ENCODE results near the gene GTF2H2C_2.
"Not testable (repeated sequence)": the region's sequence is repeated elsewhere in the genome, so short reads cannot be mapped to it uniquely, and the experiment has no call there.

The GTF2H2C_2 gene

DNA sequence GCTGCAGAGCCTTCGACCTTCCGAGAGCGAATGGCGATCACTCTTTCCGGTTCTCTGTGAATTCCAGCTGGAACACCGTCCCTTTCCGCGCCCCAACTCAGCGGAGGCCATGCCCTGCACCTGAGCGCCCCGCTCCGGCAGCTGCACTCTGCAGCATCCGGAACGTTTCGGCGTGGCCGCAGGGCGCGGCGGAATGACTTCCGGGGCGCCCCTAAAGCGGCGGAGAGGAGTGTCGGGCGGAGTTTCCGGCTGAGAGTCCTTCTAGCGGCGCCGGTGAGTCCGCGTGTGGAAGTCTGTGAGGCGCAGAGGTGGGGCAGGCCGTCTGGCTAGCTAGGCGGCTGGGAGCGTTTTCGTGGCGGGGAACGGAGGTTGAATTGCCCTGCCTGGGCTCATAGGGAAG lies at the start of gene GTF2H2C_2:
GTF2H2C_2 (plus strand) TSS at position 252 of the 400 bp plus-strand sequence.
- DNase-seq (ENCODE audit: low read depth, low spot score); H3K9me2 ChIP-seq (ENCODE audit: insufficient read depth); H3K27me3 ChIP-seq (ENCODE audit: insufficient read depth, low read length); H3K4me1 ChIP-seq (ENCODE audit: control insufficient read depth in 1 of 2, insufficient read depth in 2 of 2, low read length in 2 of 2); H4K20me1 ChIP-seq (ENCODE audit: insufficient read depth); H3K9me3 ChIP-seq (ENCODE audit: control insufficient read depth in 1 of 2, insufficient read depth in 1 of 2, low read depth in 1 of 2, low read length in 2 of 2); H3K79me2 ChIP-seq (ENCODE audit: insufficient read depth, low read length); H3K4me3 ChIP-seq (replicated peaks in 1 of 2; ENCODE audit: low read depth in 1 of 2, low read length in 2 of 2); H3K36me3 ChIP-seq (ENCODE audit: control insufficient read depth in 1 of 2, insufficient read depth in 2 of 2, low read length in 2 of 2); H3K9ac ChIP-seq (ENCODE audit: low read length); RAD21 ChIA-PET (ENCODE audit: low non-redundant PET in 1 of 2, low total read pairs in 2 of 2, uncharacterized antibody in 2 of 2, unreplicated experiment in 2 of 2); intact Hi-C loops (cut with micrococcal nuclease); POLR2A ChIA-PET; H3K4me2 ChIP-seq (ENCODE audit: low read length); BruUV-seq (replicated peaks); CTCF ChIA-PET; H2AFZ ChIP-seq (ENCODE audit: low read depth, low read length, poor library complexity, severe bottlenecking); H3K27ac ChIP-seq (ENCODE audit: low read depth, low read length): not testable (repeated sequence)
- ATAC-seq, result peak; percentile 97

DNA sequence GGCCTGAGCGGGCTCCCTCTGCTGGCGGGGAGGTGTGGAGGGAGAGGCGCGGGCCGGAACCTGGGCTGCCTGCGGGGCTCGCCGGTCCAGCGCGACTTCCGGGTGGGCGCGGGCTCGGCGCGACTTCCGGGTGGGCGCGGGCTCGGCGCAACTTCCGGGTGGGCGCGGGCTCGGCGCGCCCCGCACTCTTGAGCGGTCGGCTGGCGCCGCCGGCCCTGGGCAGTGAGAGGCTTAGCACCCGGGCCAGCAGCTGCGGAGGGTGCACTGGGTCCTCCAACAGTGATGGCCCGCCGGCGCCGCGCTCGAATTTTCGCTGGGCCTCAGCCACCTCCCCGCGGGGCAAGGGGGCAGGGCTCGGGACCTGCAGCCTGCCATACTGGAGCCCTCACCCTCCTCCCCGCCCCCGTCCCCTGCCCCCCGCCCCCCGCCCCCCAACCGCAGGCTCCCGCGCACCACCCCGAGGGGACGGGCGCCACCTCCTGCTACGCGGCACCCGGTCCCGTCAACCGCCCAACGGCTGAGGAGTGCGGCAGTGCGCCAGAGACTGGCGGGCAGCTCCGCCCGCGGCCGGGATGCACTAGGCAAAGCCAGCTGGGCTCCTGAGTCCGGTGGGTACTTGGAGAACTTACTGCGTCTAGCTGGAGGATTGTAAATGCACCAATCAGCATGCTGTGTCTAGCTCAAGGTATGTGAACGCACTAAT lies 14.0 kb upstream of the GTF2H2C_2 start:
- BruUV-seq (replicated peaks), result not testable (repeated sequence)

DNA sequence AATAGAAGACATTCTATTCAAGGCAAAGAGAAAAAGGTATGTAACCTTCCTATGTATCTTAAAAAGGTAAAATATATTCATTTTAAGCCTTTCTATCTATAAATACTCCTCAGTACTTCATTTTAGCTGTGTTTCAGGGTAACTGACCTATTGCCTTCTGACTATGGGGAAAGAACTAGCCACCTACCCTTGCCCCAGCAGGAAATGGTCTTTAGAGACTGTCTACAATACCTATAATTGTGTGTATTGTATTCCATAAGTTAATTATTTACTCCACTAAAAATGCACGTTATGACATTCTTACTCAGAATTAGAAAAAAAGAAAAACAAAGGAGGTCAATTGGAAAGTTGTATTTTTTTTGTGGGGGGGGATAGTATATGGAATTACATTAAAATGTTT lies 6.2 kb downstream of the GTF2H2C_2 start:
- H3K9me3 ChIP-seq (ENCODE audit: control insufficient read depth in 1 of 2, insufficient read depth in 1 of 2, low read depth in 1 of 2, low read length in 2 of 2); H3K79me2 ChIP-seq (ENCODE audit: insufficient read depth, low read length); RAD21 ChIA-PET (ENCODE audit: low non-redundant PET in 1 of 2, low total read pairs in 2 of 2, uncharacterized antibody in 2 of 2, unreplicated experiment in 2 of 2); H3K27ac ChIP-seq (ENCODE audit: low read depth, low read length); ATAC-seq; H3K9me2 ChIP-seq (ENCODE audit: insufficient read depth); H3K27me3 ChIP-seq (ENCODE audit: insufficient read depth, low read length); H3K36me3 ChIP-seq (ENCODE audit: control insufficient read depth in 1 of 2, insufficient read depth in 2 of 2, low read length in 2 of 2); intact Hi-C loops (cut with micrococcal nuclease); H2AFZ ChIP-seq (ENCODE audit: low read depth, low read length, poor library complexity, severe bottlenecking); H3K4me1 ChIP-seq (ENCODE audit: control insufficient read depth in 1 of 2, insufficient read depth in 2 of 2, low read length in 2 of 2); CTCF ChIA-PET; H4K20me1 ChIP-seq (ENCODE audit: insufficient read depth); H3K4me3 ChIP-seq (replicated peaks in 1 of 2; ENCODE audit: low read depth in 1 of 2, low read length in 2 of 2); H3K9ac ChIP-seq (ENCODE audit: low read length); POLR2A ChIA-PET; H3K4me2 ChIP-seq (ENCODE audit: low read length); BruUV-seq (replicated peaks); DNase-seq (ENCODE audit: low read depth, low spot score): not testable (repeated sequence)

More for the DNA sequence above, 14.0 kb upstream of the GTF2H2C_2 start:
- Histone ChIP-seq H3K27ac (ENCODE audit: low read depth, low read length) (peak overlapping the region; percentile 59; the same call in 1 of the 2 replicates), H3K4me2 (ENCODE audit: low read length) (peak overlapping the region; percentile 53), H3K4me3 (replicated peaks in 1 of 2; ENCODE audit: low read depth in 1 of 2, low read length in 2 of 2) (peak overlapping the region; percentile 48 to 59), H3K9ac (ENCODE audit: low read length) (peak overlapping the region; percentile 51; the same call in 1 of the 2 replicates)
- intact Hi-C loops (cut with micrococcal nuclease); H3K4me1 ChIP-seq (ENCODE audit: control insufficient read depth in 1 of 2, insufficient read depth in 2 of 2, low read length in 2 of 2); H3K9me3 ChIP-seq (ENCODE audit: control insufficient read depth in 1 of 2, insufficient read depth in 1 of 2, low read depth in 1 of 2, low read length in 2 of 2); H2AFZ ChIP-seq (ENCODE audit: low read depth, low read length, poor library complexity, severe bottlenecking); CTCF ChIA-PET; POLR2A ChIA-PET; RAD21 ChIA-PET (ENCODE audit: low non-redundant PET in 1 of 2, low total read pairs in 2 of 2, uncharacterized antibody in 2 of 2, unreplicated experiment in 2 of 2); DNase-seq (ENCODE audit: low read depth, low spot score); H3K79me2 ChIP-seq (ENCODE audit: insufficient read depth, low read length); H4K20me1 ChIP-seq (ENCODE audit: insufficient read depth); H3K36me3 ChIP-seq (ENCODE audit: control insufficient read depth in 1 of 2, insufficient read depth in 2 of 2, low read length in 2 of 2); H3K9me2 ChIP-seq (ENCODE audit: insufficient read depth); H3K27me3 ChIP-seq (ENCODE audit: insufficient read depth, low read length): not testable (repeated sequence)
- TF ChIP-seq ELF1 (IDR thresholded peaks at IDR 0.05; ENCODE audit: borderline replicate concordance, low read depth), result peak; percentile 38
- ATAC-seq, result peak; percentile 99

DNA sequence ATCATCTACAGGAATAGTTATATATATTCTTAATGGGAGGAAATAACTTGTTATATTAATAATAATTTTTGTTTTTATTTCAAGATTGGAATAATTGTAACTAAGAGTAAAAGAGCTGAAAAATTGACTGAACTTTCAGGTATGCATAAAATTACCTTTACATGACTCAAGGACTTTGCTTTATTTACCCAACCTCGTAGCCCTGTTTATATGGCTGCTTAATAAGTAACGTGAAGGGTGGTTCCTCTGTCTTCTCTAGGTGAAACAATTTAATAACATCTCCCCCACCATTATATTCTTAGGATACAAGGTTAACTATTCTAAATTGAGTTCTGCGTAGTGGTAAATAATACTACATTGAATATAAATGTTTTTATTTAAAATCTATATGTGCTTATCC lies 8.0 kb downstream of the GTF2H2C_2 start:
- ATAC-seq; H3K27ac ChIP-seq (ENCODE audit: low read depth, low read length); H3K36me3 ChIP-seq (ENCODE audit: control insufficient read depth in 1 of 2, insufficient read depth in 2 of 2, low read length in 2 of 2); H2AFZ ChIP-seq (ENCODE audit: low read depth, low read length, poor library complexity, severe bottlenecking); H3K9ac ChIP-seq (ENCODE audit: low read length); DNase-seq (ENCODE audit: low read depth, low spot score); H3K79me2 ChIP-seq (ENCODE audit: insufficient read depth, low read length); RAD21 ChIA-PET (ENCODE audit: low non-redundant PET in 1 of 2, low total read pairs in 2 of 2, uncharacterized antibody in 2 of 2, unreplicated experiment in 2 of 2); H3K27me3 ChIP-seq (ENCODE audit: insufficient read depth, low read length); H3K9me2 ChIP-seq (ENCODE audit: insufficient read depth); intact Hi-C loops (cut with micrococcal nuclease); BruUV-seq (replicated peaks); H4K20me1 ChIP-seq (ENCODE audit: insufficient read depth); H3K9me3 ChIP-seq (ENCODE audit: control insufficient read depth in 1 of 2, insufficient read depth in 1 of 2, low read depth in 1 of 2, low read length in 2 of 2); POLR2A ChIA-PET; H3K4me1 ChIP-seq (ENCODE audit: control insufficient read depth in 1 of 2, insufficient read depth in 2 of 2, low read length in 2 of 2); CTCF ChIA-PET; H3K4me3 ChIP-seq (replicated peaks in 1 of 2; ENCODE audit: low read depth in 1 of 2, low read length in 2 of 2); H3K4me2 ChIP-seq (ENCODE audit: low read length): not testable (repeated sequence)

All from HCT116 (cell line).